Neural cell (in vitro differentiated cells): ENCODE results near the gene SFTPD. TPM values are rescaled to one million over a fixed set of nuclear protein-coding genes. Genes with fewer than 3 reads are reported as not detected.

ENCODE experiments used
- H2AFZ ChIP-seq: fragments of 200-600, 300-800 bp; sonication (generic), shearing (Covaris generic); 2 replicates; pipeline ENCODE4 v1.6.0; 2014; ENCODE audit warnings: low read depth, mild to moderate bottlenecking, antibody characterized with exemption, low read length, moderate library complexity
- H3F3A ChIP-seq: fragments of 200-600 bp; shearing (Covaris generic); 2 replicates; pipeline ENCODE4 v1.6.1; 2016; ENCODE audit warnings: mild to moderate bottlenecking, moderate library complexity, mixed read lengths, antibody characterized with exemption, low read length; ENCODE audit not compliant: insufficient read depth, poor library complexity, severe bottlenecking
- H3K27ac ChIP-seq: fragments of 200-600, 300-800 bp; sonication (generic), shearing (Covaris generic); 2 replicates; pipeline ENCODE4 v1.5.1; 2014; ENCODE audit warnings: mild to moderate bottlenecking, low read length, moderate library complexity
- H3K27me3 ChIP-seq: fragments of 300-800, 200-600 bp; sonication (generic), shearing (Covaris generic); 2 replicates; pipeline ENCODE4 v1.6.0; 2014; ENCODE audit warnings: mild to moderate bottlenecking, low read depth, low read length, moderate library complexity; ENCODE audit not compliant: insufficient read depth
- H3K36me3 ChIP-seq: fragments of 300-800, 200-600 bp; sonication (generic), shearing (Covaris generic); 2 replicates; pipeline ENCODE4 v1.5.1; 2014; ENCODE audit warnings: mild to moderate bottlenecking, antibody characterized with exemption, low read length, moderate library complexity; ENCODE audit not compliant: insufficient read depth
- H3K4me2 ChIP-seq: fragments of 300-800, 200-600 bp; sonication (generic), shearing (Covaris generic); 2 replicates; pipeline ENCODE4 v1.6.0; 2014; ENCODE audit warnings: mild to moderate bottlenecking, low read length
- H3K4me3 ChIP-seq: fragments of 300-800, 200-600 bp; sonication (generic), shearing (Covaris generic); 2 replicates; pipeline ENCODE4 v1.5.1; 2014; ENCODE audit warnings: mild to moderate bottlenecking, low read length, moderate library complexity
- H3K79me2 ChIP-seq: fragments of 200-600 bp; shearing (Covaris generic); replicated peaks from 2 replicates; pipeline ENCODE4 v1.6.0; 2014; ENCODE audit warnings: mild to moderate bottlenecking, low read length, moderate library complexity; ENCODE audit not compliant: insufficient read depth
- H3K9ac ChIP-seq: fragments of 300-800, 200-600 bp; sonication (generic), shearing (Covaris generic); 2 replicates; pipeline ENCODE4 v1.6.1; 2016; ENCODE audit warnings: mild to moderate bottlenecking, low read length, mixed read lengths
- H3K9me2 ChIP-seq: fragments of 200-600 bp; shearing (Covaris generic); 2 replicates; pipeline ENCODE4 v1.6.1; 2016; ENCODE audit warnings: mild to moderate bottlenecking, low read length, mixed read lengths; ENCODE audit not compliant: insufficient read depth
- H3K9me3 ChIP-seq: fragments of 200-600, 300-800 bp; sonication (generic), shearing (Covaris generic); 2 replicates; pipeline ENCODE4 v1.6.1; 2016; ENCODE audit warnings: mild to moderate bottlenecking, mixed run types, low read length, moderate library complexity, mixed read lengths
- H4K20me1 ChIP-seq: fragments of 200-600 bp; shearing (Covaris generic); 2 replicates; pipeline ENCODE4 v1.6.1; 2016; ENCODE audit warnings: mild to moderate bottlenecking, mixed run types; ENCODE audit not compliant: insufficient read depth
- CTCF ChIP-seq: fragments of 450-650 bp; IDR thresholded peaks from 2 replicates; pipeline ENCODE4 v1.5.1; 2014; ENCODE audit warnings: antibody characterized with exemption, mild to moderate bottlenecking, moderate library complexity; ENCODE audit not compliant: poor library complexity, severe bottlenecking
- EP300 ChIP-seq: fragments of 450-650 bp; conservative IDR thresholded peaks from 2 replicates; pipeline ENCODE4 v1.6.1; 2014; ENCODE audit warnings: antibody characterized with exemption, mild to moderate bottlenecking, moderate library complexity; ENCODE audit not compliant: poor library complexity, severe bottlenecking
- EZH2 ChIP-seq: fragments of 200-600, 300-800 bp; shearing (Covaris generic), sonication (generic); IDR thresholded peaks from 2 replicates; pipeline ENCODE4 v1.6.1; 2014; ENCODE audit warnings: antibody characterized with exemption, low read length, borderline replicate concordance, mild to moderate bottlenecking; ENCODE audit not compliant: insufficient read depth, poor library complexity, severe bottlenecking
- MXI1 ChIP-seq: fragments of 450-650 bp; conservative IDR thresholded peaks from 2 replicates; pipeline ENCODE4 v1.6.1; 2014; ENCODE audit warnings: antibody characterized with exemption, mild to moderate bottlenecking; ENCODE audit not compliant: poor library complexity, severe bottlenecking
- POLR2AphosphoS5 ChIP-seq: IDR thresholded peaks from 2 replicates; pipeline ENCODE4 v1.6.1; 2012
- RAD21 ChIP-seq: fragments of 450-650 bp; conservative IDR thresholded peaks from 2 replicates; pipeline ENCODE4 v1.6.1; 2014; ENCODE audit warnings: antibody characterized with exemption, mild to moderate bottlenecking, moderate library complexity
- REST ChIP-seq: IDR thresholded peaks from 2 replicates; pipeline ENCODE4 v1.6.1; 2012; ENCODE audit warnings: borderline replicate concordance
- SMC3 ChIP-seq: fragments of 450-650 bp; conservative IDR thresholded peaks from 2 replicates; pipeline ENCODE4 v1.6.1; 2014; ENCODE audit warnings: antibody characterized with exemption, mild to moderate bottlenecking, moderate library complexity; ENCODE audit not compliant: poor library complexity
- TAF1 ChIP-seq: IDR thresholded peaks from 2 replicates; pipeline ENCODE4 v1.6.1; 2012; ENCODE audit warnings: low read depth
- polyA plus RNA-seq: library from polyadenylated mRNA; depleted of rRNA; stranded (reverse); fragments of >200 nt; gene quantifications from 2 replicates; pipeline ENCODE4 v1.2.3, GENCODE V29; 2014

SFTPD gene
- polyA plus RNA-seq, 1 donor from 2014 or later: 0.51 TPM

GRCh38 chr10:79928028-79928583 is 20.8 kb downstream of the SFTPD start:
- H3F3A ChIP-seq: no peaks in the 10 kb centered on the region
- H2AFZ ChIP-seq: no peak overlapping the region
- no peak for TF ChIP-seq SMC3
- no peak for TF ChIP-seq TAF1
- no peak for TF ChIP-seq MXI1
- TF ChIP-seq EZH2: no peak
- no peak for TF ChIP-seq EP300
- TF ChIP-seq RAD21: no peak
- no peak for TF ChIP-seq CTCF
- TF ChIP-seq POLR2AphosphoS5: no peak
- no peak overlapping the region for H3K4me3 ChIP-seq
- H3K27me3 ChIP-seq: no peaks in the 10 kb centered on the region
- H3K27ac ChIP-seq: no peak overlapping the region
- no peaks in the 10 kb centered on the region for H3K9me3 ChIP-seq
- H3K36me3 ChIP-seq: no peaks in the 10 kb centered on the region
- no peaks in the 10 kb centered on the region for H4K20me1 ChIP-seq
- H3K4me2 ChIP-seq: no peak overlapping the region
- no peaks in the 10 kb centered on the region for H3K79me2 ChIP-seq
- H3K9ac ChIP-seq: no peak overlapping the region
- H3K9me2 ChIP-seq: no peaks in the 10 kb centered on the region

DNA sequence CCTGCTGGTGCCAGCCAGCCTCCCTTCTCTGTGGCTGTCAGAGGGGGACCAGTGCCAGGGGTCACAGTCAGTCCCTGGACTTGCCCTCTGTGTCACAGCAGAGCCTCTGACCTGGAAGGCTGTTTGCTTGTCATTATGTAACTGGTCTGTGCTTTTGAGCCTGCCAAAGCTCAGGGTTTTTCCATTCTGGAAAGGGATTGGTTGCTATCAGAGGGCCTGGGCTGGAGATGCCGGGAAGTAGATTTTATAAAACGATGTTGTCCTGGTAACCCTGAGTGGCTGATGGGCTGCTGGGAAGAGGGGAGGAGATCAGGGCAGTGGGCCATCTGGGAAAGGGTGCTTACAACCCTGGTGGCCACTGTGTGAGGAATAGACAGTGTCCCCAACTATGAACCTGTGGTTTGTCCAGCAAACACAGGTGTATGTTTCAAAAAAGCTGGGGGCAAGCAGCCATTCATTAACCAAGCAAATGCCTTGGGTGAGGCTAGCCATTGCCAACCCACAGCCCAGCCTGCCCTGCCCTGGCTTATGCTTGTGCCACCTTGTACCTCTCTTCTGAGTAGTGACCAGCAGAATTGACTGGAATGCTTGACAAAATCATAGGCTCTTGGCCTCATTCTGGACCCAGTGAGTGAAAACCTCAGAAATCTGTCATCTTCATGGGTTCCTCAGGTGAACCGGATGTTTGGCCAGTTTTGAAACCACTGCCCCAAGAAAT is 21.6 kb downstream of the SFTPD start:
- no peaks in the 10 kb centered on the region for H3K79me2 ChIP-seq
- H3K4me3 ChIP-seq: no peak overlapping the region
- H3K9me3 ChIP-seq: no peaks in the 10 kb centered on the region
- H2AFZ ChIP-seq: no peak overlapping the region
- H3K36me3 ChIP-seq: no peaks in the 10 kb centered on the region
- H4K20me1 ChIP-seq: no peaks in the 10 kb centered on the region
- no peaks in the 10 kb centered on the region for H3K9me2 ChIP-seq
- no peaks in the 10 kb centered on the region for H3F3A ChIP-seq
- H3K27ac ChIP-seq: no peak overlapping the region
- H3K9ac ChIP-seq: no peak overlapping the region
- H3K4me2 ChIP-seq: no peak overlapping the region
- TF ChIP-seq CTCF (no peak), RAD21 (no peak), MXI1 (no peak), TAF1 (no peak), SMC3 (no peak), EP300 (no peak), REST (no peak), EZH2 (no peak), POLR2AphosphoS5 (no peak)
- H3K27me3 ChIP-seq: no peaks in the 10 kb centered on the region
